ENCODE measurements around the gene SQSTM1.

DNA sequence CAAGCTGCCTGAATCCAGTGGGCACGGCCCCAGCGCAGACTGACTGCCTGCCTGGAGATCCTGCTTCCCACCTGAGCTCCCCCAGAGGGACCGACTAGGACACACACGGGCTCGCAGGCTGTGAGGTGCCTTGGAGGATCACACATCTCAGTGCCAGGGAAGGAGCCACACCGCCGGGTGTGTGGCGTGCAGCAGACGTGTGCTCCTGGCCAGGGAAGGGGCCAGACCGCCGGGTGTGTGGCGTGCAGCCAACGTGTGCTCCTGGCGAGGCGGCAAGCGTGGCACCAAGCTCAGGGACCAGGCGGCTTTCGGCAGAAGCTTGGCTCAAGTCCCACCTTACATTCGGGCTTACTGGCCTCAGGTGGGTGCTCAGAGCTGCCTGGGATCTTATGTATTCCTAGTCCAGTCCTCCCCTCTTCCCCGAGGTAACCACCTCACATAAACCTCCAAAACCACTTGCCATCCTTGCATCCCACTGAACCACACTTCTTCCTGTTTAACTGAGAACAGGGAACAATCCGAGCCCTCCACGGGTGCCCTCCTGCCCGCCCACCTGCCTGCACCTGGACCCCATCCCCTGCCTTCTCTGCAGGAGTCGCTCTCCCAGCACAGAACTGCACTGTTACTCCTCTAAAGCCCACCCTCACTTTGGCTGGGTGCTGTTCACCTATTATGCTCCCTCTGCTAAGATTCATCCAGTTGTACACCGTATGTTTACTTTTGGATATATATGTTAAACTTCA is 60.3 kb downstream of the SQSTM1 start:
- TF ChIP-seq, protein P1, sequence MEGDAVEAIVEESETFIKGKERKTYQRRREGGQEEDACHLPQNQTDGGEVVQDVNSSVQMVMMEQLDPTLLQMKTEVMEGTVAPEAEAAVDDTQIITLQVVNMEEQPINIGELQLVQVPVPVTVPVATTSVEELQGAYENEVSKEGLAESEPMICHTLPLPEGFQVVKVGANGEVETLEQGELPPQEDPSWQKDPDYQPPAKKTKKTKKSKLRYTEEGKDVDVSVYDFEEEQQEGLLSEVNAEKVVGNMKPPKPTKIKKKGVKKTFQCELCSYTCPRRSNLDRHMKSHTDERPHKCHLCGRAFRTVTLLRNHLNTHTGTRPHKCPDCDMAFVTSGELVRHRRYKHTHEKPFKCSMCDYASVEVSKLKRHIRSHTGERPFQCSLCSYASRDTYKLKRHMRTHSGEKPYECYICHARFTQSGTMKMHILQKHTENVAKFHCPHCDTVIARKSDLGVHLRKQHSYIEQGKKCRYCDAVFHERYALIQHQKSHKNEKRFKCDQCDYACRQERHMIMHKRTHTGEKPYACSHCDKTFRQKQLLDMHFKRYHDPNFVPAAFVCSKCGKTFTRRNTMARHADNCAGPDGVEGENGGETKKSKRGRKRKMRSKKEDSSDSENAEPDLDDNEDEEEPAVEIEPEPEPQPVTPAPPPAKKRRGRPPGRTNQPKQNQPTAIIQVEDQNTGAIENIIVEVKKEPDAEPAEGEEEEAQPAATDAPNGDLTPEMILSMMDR (conservative IDR thresholded peaks at IDR 0.05; ENCODE audit: low read depth, low read length), result no peak
- no peak for TF ChIP-seq EZH2 (IDR thresholded peaks at IDR 0.05; ENCODE audit: low read length, unreplicated experiment)
- no peak for TF ChIP-seq EZH2phosphoT487 (IDR thresholded peaks at IDR 0.05; ENCODE audit: borderline replicate concordance, low read length)

Data from PC-3 (cell line).